GM21576 (cell line): ENCODE measurements around the gene SH2B3.

Experiments
- ATAC-seq: cut with Tn5 transposase; IDR thresholded peaks from one replicate; pipeline ENCODE4 v1.9.1; 2021; ENCODE audit warnings: mild to moderate bottlenecking, moderate library complexity; ENCODE audit not compliant: unreplicated experiment

Gene SH2B3

GRCh38 chr12:111426344-111427185 lies 20.8 kb downstream of the SH2B3 start:
- ATAC-seq: no peak

GRCh38 chr12:111427417-111428074 lies 21.8 kb downstream of the SH2B3 start:
- ATAC-seq: no peak

- ATAC-seq: no peak
Measured at GRCh38 chr12:111428081-111428727, 22.5 kb downstream of the SH2B3 start.

GRCh38 chr12:111428728-111429175 lies 23.0 kb downstream of the SH2B3 start:
- no peak for ATAC-seq

GRCh38 chr12:111429828-111430432 lies 24.2 kb downstream of the SH2B3 start:
- no peak for ATAC-seq

- peak; percentile 30 for ATAC-seq
Measured at GRCh38 chr12:111430433-111431353, 25.0 kb downstream of the SH2B3 start.

- no peak for ATAC-seq
Measured at GRCh38 chr12:111431772-111432171, 26.0 kb downstream of the SH2B3 start.

GRCh38 chr12:111434049-111434448 lies 28.3 kb downstream of the SH2B3 start:
- no peak for ATAC-seq

GRCh38 chr12:111434680-111435338 lies 29.1 kb downstream of the SH2B3 start:
- ATAC-seq: peak; percentile 46

- ATAC-seq: no peak
Measured at GRCh38 chr12:111435661-111436201, 30.0 kb downstream of the SH2B3 start.

GRCh38 chr12:111436266-111436665 lies 30.5 kb downstream of the SH2B3 start:
- no peak for ATAC-seq

- no peak for ATAC-seq
Measured at GRCh38 chr12:111436811-111437210, 31.1 kb downstream of the SH2B3 start.

GRCh38 chr12:111437816-111438454 lies 32.2 kb downstream of the SH2B3 start:
- no peak for ATAC-seq

GRCh38 chr12:111438481-111438880 lies 32.8 kb downstream of the SH2B3 start:
- no peak for ATAC-seq

GRCh38 chr12:111439657-111440151 lies 34.0 kb downstream of the SH2B3 start:
- no peak for ATAC-seq

GRCh38 chr12:111440152-111440551 lies 34.4 kb downstream of the SH2B3 start:
- ATAC-seq: no peak

GRCh38 chr12:111440631-111441030 lies 34.9 kb downstream of the SH2B3 start:
- no peak for ATAC-seq

- no peak for ATAC-seq
Measured at GRCh38 chr12:111441107-111441928, 35.6 kb downstream of the SH2B3 start.
